Esophagus squamous epithelium (tissue), 5 donors: ENCODE results near the gene ANKRD1. TPM values are rescaled to one million over a fixed set of nuclear protein-coding genes. Genes with fewer than 3 reads are reported as not detected.

ENCODE experiments used
- DNase-seq: peaks from one replicate; lab custom pipeline; 2025; lab: John Stamatoyannopoulos, UW
- H3K27ac ChIP-seq, 4 donors: fragments of 200-600 bp; sonication (generic); one replicate each; pipeline ENCODE4 v1.5.1; 2016 to 2019; ENCODE audit warnings: mild to moderate bottlenecking in 1 of 4
- H3K27me3 ChIP-seq, 4 donors: fragments of 200-600 bp; sonication (generic); 1 replicate in 3 of 4; 2 replicates in 1 of 4; pipeline versions ENCODE4 v1.5.1 to v1.6.0; 2017 to 2021; ENCODE audit warnings: antibody characterized with exemption in 1 of 4
- H3K36me3 ChIP-seq, 3 donors: fragments of 200-600 bp; sonication (generic); one replicate each; pipeline ENCODE4 v1.5.1; 2016 to 2019
- H3K4me1 ChIP-seq, 3 donors: fragments of 200-600 bp; sonication (generic); one replicate each; pipeline ENCODE4 v1.5.1; 2017 to 2019
- H3K4me3 ChIP-seq, 4 donors: fragments of 200-600 bp; sonication (generic); 1 replicate in 3 of 4; 2 replicates in 1 of 4; pipeline ENCODE4 v1.5.1; 2016 to 2019; ENCODE audit warnings: mild to moderate bottlenecking in 2 of 4, moderate library complexity in 1 of 4
- H3K9me3 ChIP-seq, 3 donors: fragments of 200-600 bp; sonication (generic); one replicate each; pipeline ENCODE4 v1.5.1; 2016 to 2019
- POLR2A ChIP-seq, 4 donors: fragments of 450-650 bp; IDR thresholded peaks; one replicate each; pipeline ENCODE4 v1.6.1; 2017; ENCODE audit warnings: antibody characterized with exemption in 4 of 4, mild to moderate bottlenecking in 4 of 4, moderate library complexity in 3 of 4
- WGBS, 2 donors: methylation state at CpG; one replicate each; pipeline ENCODE4 v1.1.5; 2018; 5-methylcytosine and 5-hydroxymethylcytosine counted together
- intact Hi-C: fragments of 100-400 bp; cut with DNase I; formaldehyde crosslinking; loops from one replicate; pipeline ENCODE4 v1.15.0; 2022
- small RNA-seq, 4 donors: library from RNA; depleted of rRNA; stranded (forward); fragments of <200 nt; gene quantifications; one replicate each; pipeline ENCODE3, GENCODE V24; 2016
- total RNA-seq, 4 donors: library from RNA; depleted of rRNA; stranded (reverse); fragments of >200 nt; gene quantifications; one replicate each; pipeline ENCODE4 v1.1.0, GENCODE V29; 2016
- TF ChIP-seq, protein P1 (sequence below), 6 experiments: fragments of 450-650 bp in 4 of 6; fragments of 200-600 bp in 2 of 6; sonication (generic) in 2 of 6; IDR thresholded peaks; one replicate each; pipeline ENCODE4 v1.5.1; 2016 to 2019; ENCODE audit warnings: antibody characterized with exemption in 6 of 6, mild to moderate bottlenecking in 4 of 6, moderate library complexity in 4 of 6
- donor health status: DM: yes; HTN: yes; CAD: no.

The ANKRD1 gene
- total RNA-seq, 4 donors from 2014 or later = not detected

DNA sequence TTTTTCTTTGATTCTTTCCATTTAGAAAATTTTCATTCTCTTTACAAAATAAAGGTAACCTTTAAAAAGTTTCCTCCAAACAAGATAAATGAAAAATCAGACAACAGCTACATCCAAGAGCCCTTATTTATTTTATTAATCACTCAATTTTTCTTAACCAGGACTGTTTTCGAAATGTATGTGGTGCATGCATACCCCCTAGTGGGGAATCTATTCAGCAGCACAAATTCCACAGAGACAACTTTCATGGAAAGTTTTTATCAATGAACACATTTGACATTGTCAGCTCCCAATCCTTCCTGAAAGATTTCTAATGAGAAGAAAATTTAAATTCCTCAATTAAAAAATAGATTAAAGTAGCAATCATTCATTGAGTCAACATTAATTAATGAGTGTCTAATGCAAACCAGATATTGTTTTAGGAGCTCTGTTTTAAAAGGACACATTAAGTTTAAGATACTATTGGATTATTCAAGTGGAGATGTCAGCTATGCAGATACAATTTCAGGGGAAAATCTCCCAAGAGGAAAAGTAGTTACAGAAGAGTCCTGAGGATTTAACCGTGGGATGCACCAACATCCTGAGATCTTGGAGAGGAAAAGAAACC, 57.9 kb downstream of the ANKRD1 start:
- no peaks in the 10 kb centered on the region for H3K9me3 ChIP-seq
- no peak overlapping the region for H3K27ac ChIP-seq
- 28 to 32% methylated on average over 2 of the region's 2 CpGs for WGBS, 2 donors

More for the DNA sequence above, 57.9 kb downstream of the ANKRD1 start:
- intact Hi-C loops = loop anchor here (5.0 to 10.0 kb wide), 2 partner anchors 111 to 1068 kb away; no protein-coding TSS in a partner anchor
- peaks cover 0 to 9% (median 0%) of the 10 kb centered on the region in 3 donors for H3K4me1 ChIP-seq
- no peaks in the 10 kb centered on the region for H3K36me3 ChIP-seq
- TF ChIP-seq, protein P1, sequence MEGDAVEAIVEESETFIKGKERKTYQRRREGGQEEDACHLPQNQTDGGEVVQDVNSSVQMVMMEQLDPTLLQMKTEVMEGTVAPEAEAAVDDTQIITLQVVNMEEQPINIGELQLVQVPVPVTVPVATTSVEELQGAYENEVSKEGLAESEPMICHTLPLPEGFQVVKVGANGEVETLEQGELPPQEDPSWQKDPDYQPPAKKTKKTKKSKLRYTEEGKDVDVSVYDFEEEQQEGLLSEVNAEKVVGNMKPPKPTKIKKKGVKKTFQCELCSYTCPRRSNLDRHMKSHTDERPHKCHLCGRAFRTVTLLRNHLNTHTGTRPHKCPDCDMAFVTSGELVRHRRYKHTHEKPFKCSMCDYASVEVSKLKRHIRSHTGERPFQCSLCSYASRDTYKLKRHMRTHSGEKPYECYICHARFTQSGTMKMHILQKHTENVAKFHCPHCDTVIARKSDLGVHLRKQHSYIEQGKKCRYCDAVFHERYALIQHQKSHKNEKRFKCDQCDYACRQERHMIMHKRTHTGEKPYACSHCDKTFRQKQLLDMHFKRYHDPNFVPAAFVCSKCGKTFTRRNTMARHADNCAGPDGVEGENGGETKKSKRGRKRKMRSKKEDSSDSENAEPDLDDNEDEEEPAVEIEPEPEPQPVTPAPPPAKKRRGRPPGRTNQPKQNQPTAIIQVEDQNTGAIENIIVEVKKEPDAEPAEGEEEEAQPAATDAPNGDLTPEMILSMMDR (IDR thresholded peaks at IDR 0.05) = peak; percentile 26 to 84 (median 68)
- no peak for TF ChIP-seq POLR2A (IDR thresholded peaks at IDR 0.05)
- H3K27me3 ChIP-seq = peaks cover 0 to 28% (median 0%) of the 10 kb centered on the region in 4 donors
- H3K4me3 ChIP-seq = no peak overlapping the region
- no peak for DNase-seq

Small RNA genes within 50 kb of the gene (small RNA-seq; reads per million reads assigned to genes)
- 0 reads per million in 4 donors for gene RF00019
- 0 reads per million in 4 donors for gene RNU6-740P

Other genes starting within 250 kb of the ANKRD1 start
- gene HTR7, start 63.0 kb downstream of the ANKRD1 start, total RNA-seq = 1 to 10 TPM in 2 of 4 donors, under 1 TPM in 2; 0.53 to 2.7 (median 1.2) TPM
- gene RPP30, start 49.1 kb downstream of the ANKRD1 start, total RNA-seq = 10 to 100 TPM; 13.6 to 31.4 (median 22.9) TPM